Measurements from ENCODE around the gene PCGF3.

- TF ChIP-seq CTCF (IDR thresholded peaks at IDR 0.05) (no peak), EP300 (IDR thresholded peaks at IDR 0.05; ENCODE audit: low read depth) (no peak)
Measured at GRCh38 chr4:661231-661630, 44.4 kb upstream of the PCGF3 start.

All from transverse colon (tissue), 3 donors.